Measurements from ENCODE around the gene PARD3B.
"Not testable (repeated sequence)": the region's sequence is repeated elsewhere in the genome, so short reads cannot be mapped to it uniquely, and the experiment has no call there.

PARD3B gene

DNA sequence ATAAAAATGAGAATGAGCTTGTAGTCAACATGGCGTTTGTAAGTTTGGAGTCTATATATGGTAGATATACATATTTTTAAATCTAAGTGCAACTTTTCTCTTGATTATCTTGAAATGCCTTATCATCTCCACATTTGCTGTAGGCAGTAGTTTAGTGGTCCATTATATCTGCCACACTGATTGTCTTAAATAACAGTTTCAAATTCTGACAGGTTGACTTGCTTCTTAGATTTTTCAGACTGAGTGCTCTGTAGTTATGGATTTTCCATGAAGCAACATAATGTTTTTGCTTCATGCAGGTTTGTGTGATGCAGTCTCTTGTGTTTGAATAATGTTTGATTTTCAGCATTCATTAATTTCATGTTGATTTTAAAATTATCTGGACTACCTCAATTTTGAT lies 12.3 kb downstream of the PARD3B start:
- DNase-seq (ENCODE audit: low read depth): no peak
- no peak for TF ChIP-seq CTCF (conservative IDR thresholded peaks at IDR 0.05; ENCODE audit: low read depth, low read length)
- no peak overlapping the region for H3K4me3 ChIP-seq (ENCODE audit: low read length)

DNA sequence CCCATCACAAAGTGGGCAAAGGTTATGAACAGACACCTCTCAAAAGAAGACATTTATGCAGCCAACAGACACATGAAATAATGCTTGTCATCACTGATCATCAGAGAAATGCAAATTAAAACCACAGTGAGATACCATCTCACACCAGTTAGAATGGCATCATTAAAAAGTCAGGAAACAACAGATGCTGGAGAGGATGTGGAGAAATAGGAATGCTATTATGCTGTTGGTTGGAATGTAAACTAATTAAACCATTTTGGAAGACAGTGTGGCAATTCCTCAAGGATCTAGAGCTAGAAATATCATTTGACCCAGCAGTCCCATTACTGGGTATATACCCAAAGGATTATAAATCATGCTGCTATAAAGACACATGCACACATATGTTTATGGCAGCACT lies 14.1 kb downstream of the PARD3B start:
- H3K4me3 ChIP-seq (ENCODE audit: low read length); DNase-seq (ENCODE audit: low read depth): not testable (repeated sequence)

GRCh38 chr2:204560902-204561301 lies 15.6 kb downstream of the PARD3B start:
- no peak for DNase-seq (ENCODE audit: low read depth)
- no peak overlapping the region for H3K4me3 ChIP-seq (ENCODE audit: low read length)
- TF ChIP-seq CTCF (conservative IDR thresholded peaks at IDR 0.05; ENCODE audit: low read depth, low read length): no peak

- no peak overlapping the region for H3K4me3 ChIP-seq (ENCODE audit: low read length)
- no peak for TF ChIP-seq CTCF (conservative IDR thresholded peaks at IDR 0.05; ENCODE audit: low read depth, low read length)
- no peak for DNase-seq (ENCODE audit: low read depth)
Observed at GRCh38 chr2:204561771-204562170, 16.5 kb downstream of the PARD3B start.

GRCh38 chr2:204566439-204566838 lies 21.2 kb downstream of the PARD3B start:
- TF ChIP-seq CTCF (conservative IDR thresholded peaks at IDR 0.05; ENCODE audit: low read depth, low read length): no peak
- DNase-seq (ENCODE audit: low read depth): no peak
- no peak overlapping the region for H3K4me3 ChIP-seq (ENCODE audit: low read length)

DNA sequence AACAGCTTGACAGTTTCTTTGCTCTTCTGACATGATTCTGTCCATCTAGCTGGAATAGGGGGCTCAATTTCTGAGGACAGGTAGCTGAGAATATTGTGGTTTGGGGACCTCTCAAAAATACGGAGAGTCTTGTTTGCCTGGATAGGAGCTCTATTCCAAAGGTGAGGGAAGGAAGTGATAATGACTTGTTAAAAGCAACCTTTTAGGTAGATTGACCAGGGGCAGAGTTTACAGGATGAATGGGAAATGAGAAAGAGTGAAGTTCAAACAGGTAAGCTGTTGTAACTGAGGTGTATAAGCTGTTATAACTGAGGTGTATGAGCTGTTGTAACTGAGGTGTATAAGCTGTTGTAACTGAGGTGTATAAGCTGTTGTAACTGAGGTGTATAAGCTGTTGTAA lies 25.1 kb downstream of the PARD3B start:
- TF ChIP-seq CTCF (conservative IDR thresholded peaks at IDR 0.05; ENCODE audit: low read depth, low read length): no peak
- H3K4me3 ChIP-seq (ENCODE audit: low read length): no peak overlapping the region
- no peak for DNase-seq (ENCODE audit: low read depth)

DNA sequence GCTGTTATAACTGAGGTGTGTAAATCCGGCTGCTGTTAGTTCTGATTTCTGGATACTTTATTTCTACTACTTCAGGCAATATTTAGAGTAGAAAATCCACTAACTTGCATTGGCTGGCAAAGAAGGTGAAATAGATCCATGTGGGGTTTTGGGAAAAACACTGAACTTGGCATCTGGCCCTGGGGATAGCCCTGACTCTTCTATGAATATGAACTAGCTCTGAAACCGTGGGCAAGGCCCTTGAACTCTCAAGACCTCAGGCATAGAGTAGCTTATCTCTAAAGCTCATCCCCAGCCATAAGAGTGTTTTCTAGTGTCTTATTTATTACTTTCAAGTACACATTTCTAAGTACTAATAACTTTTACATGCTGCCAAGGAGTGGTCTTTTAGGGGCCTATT lies 25.8 kb downstream of the PARD3B start:
- TF ChIP-seq CTCF (conservative IDR thresholded peaks at IDR 0.05; ENCODE audit: low read depth, low read length): no peak
- DNase-seq (ENCODE audit: low read depth): no peak
- no peak overlapping the region for H3K4me3 ChIP-seq (ENCODE audit: low read length)

GRCh38 chr2:204571911-204572310 lies 26.6 kb downstream of the PARD3B start:
- DNase-seq (ENCODE audit: low read depth): no peak
- no peak overlapping the region for H3K4me3 ChIP-seq (ENCODE audit: low read length)
- TF ChIP-seq CTCF (conservative IDR thresholded peaks at IDR 0.05; ENCODE audit: low read depth, low read length): no peak

All from retinal pigment epithelial cell (primary cell).